22Rv1 (cell line): ENCODE results near the gene RPUSD3.
"Not testable (repeated sequence)": the region's sequence is repeated elsewhere in the genome, so short reads cannot be mapped to it uniquely, and the experiment has no call there.

Experiments
- H3K27ac ChIP-seq: fragments of 450-650 bp; 2 replicates; pipeline ENCODE4 v1.5.1; 2017
- CTCF ChIP-seq: fragments of 450-650 bp; IDR thresholded peaks from 2 replicates; pipeline ENCODE4 v1.5.1; 2017; ENCODE audit warnings: mild to moderate bottlenecking
- ZFX ChIP-seq: fragments of 450-650 bp; IDR thresholded peaks from 2 replicates; pipeline ENCODE4 v1.6.1; 2017; ENCODE audit warnings: antibody characterized with exemption, borderline replicate concordance

RPUSD3 gene

DNA sequence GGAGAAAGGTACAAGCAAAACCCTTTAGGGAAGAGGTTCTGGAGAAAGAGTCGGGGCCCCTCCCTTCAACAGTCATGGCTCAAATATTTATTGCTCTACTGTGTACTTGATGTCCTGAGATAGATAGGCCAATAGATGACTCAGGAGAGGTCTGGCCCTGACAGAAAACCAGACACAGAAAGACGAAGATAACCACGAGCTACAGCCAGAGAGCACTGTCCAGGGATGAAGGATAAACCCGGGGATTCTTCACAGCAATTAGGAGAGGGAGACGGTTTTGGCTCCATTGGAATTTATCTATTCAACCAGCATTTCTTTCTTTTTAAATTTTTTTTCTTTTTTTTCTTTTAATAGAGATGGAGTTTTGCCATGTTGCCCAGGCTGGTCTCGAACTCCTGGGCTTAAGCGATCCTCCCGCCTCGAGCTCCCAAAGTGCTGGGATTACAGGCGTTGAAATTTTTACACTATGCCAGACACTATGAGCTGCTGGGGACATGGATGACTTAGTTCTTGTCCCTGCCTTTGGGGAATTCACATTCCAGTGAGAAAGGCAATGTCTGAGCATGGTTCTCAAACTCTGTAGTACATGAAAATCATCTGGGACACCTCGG lies 40.9 kb upstream of the RPUSD3 start:
- peak overlapping the region; percentile 12; the same call in 1 of the 2 replicates for H3K27ac ChIP-seq
- TF ChIP-seq ZFX: no peak
- TF ChIP-seq CTCF: no peak

GRCh38 chr3:9883706-9884554 lies 40.1 kb upstream of the RPUSD3 start:
- peak overlapping the region; percentile 12; the same call in 1 of the 2 replicates for H3K27ac ChIP-seq
- TF ChIP-seq CTCF (no peak), ZFX (no peak)

DNA sequence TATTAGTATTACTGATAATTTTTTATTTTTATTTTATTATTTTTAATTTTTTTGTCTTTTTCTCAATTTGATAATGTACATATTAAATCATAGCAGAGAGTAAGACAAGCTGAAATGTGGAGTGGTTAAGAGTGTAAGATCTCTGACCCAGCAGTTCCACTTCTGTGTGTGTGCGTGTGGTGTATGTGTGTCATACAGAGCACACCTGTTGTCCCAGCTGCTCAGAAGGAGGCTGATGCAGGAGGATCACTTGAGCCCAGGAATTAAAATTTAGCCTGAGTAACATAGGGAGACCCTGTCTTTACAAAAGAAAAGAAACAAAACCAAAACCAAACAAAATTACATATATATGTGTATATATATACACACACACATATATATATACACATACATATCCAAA lies 37.6 kb upstream of the RPUSD3 start:
- no peak overlapping the region for H3K27ac ChIP-seq
- TF ChIP-seq CTCF: no peak
- no peak for TF ChIP-seq ZFX

DNA sequence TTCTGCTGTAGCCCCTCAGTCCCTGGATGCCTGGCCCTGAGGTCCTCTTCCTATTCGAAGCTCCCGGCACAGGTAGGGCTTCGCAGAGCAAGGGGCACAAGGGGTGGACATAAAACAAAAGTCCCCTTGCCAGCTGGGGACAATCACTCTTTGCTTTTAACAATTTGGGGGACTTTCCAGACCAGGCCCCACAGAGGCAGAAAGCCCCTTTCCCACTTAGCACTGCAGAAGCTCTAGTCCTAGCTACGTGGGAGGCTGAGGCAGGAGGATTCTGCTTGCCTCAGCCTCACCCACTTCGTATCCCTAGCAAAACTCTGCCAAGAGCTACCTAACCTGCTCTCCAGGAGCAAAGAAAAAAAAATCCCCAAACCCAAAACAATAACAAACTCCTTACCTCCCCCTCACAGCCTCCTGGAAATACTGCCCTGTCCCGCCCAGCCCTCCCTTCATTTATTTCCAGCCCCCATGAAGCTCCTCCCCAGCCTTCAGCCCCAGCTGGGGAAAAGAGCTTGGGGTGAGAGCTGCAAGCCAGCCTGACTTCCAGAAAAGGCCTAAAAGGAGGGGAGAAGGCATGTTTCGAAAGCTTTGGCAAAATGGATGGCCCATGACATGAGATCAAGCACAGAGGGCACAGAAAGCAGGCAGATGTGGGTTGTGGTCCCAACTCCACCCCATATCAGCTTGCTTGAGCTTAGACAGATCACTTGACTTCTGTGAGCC lies 36.2 kb upstream of the RPUSD3 start, which contains the start of gene CIDEC:
Gene CIDEC (minus strand): TSS at position 424 of the 720 bp plus-strand sequence. CDS start 1,767 bp downstream, outside the sequence.
- no peak within 1 kb of the TSS for H3K27ac ChIP-seq
- no peak for TF ChIP-seq ZFX

DNA sequence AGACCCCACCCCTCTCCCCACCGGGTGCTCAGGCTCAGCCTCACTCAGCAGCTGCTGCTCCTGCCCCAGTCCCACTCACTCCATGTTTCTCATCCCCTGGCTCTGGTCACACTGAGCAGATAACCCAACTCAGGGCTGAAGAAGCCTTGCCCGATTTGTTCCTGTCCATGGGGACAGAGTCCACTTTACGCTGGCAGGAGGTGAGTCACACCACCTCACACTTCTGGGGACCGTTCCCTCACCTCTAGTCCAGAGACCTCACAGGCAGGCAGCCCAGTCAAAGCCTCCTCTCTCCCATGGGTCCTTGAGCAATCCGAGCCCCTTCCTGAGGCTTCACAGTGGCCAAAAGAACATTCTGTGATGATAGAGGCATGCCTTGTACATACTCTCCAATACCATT lies 34.9 kb upstream of the RPUSD3 start:
- no peak for TF ChIP-seq CTCF
- TF ChIP-seq ZFX: no peak
- H3K27ac ChIP-seq: no peak overlapping the region

DNA sequence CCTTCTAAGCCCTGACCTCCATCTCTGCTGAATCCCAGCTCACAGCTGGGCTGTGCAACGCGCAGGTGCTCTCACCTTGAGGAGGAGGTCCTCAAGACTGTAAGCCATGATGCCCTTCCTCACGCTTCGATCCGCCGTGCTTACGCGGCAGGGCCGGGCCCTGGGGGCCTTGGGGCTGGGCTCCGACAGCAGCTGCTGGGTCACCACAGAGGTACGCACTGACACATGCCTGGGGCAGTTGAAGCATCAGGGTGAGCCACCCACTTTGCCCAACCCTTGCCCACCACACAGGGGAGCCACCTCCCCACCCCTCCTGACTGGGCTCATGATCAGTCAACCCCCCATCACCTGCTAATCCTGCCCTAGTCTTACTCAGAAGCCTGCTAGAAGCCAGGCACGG lies 33.2 kb upstream of the RPUSD3 start:
- no peak for TF ChIP-seq ZFX
- no peak for TF ChIP-seq CTCF
- H3K27ac ChIP-seq: no peak overlapping the region

GRCh38 chr3:9876255-9876654 lies 32.4 kb upstream of the RPUSD3 start:
- H3K27ac ChIP-seq: not testable (repeated sequence)

GRCh38 chr3:9875448-9875847 lies 31.6 kb upstream of the RPUSD3 start:
- TF ChIP-seq CTCF (no peak), ZFX (no peak)
- H3K27ac ChIP-seq: no peak overlapping the region

GRCh38 chr3:9872067-9872466 lies 28.3 kb upstream of the RPUSD3 start:
- not testable (repeated sequence) for H3K27ac ChIP-seq
